IMR-90 (cell line): ENCODE results near the gene UGT1A3. TPM values are rescaled to one million over a fixed set of nuclear protein-coding genes. Genes with fewer than 3 reads are reported as not detected.

Experiments
- ATAC-seq: fragments of 200-7000 bp; cut with Tn5 transposase; 2 replicates; pipeline ENCODE4 v1.9.1; 2020; ENCODE audit warnings: low read depth, mild to moderate bottlenecking, moderate library complexity
- BruUV-seq: library from RNA; stranded (reverse); fragments of 400-500 nt; replicated peaks from 2 replicates; lab custom pipeline; 2021; lab: Mats Ljungman, UMichigan
- CTCF ChIA-PET: fragments of 300-600 bp; formaldehyde crosslinking; extraction: SDS; loops from one replicate; lab custom pipeline; 2021; ENCODE audit warnings: antibody characterized with exemption; lab: Yijun Ruan, JAX
- POLR2A ChIA-PET: fragments of 300-600 bp; sonication (Branson Sonifier 250); formaldehyde crosslinking; loops from one replicate; lab custom pipeline; 2022; ENCODE audit warnings: antibody characterized with exemption; ENCODE audit not compliant: unreplicated experiment; lab: Charles Lee
- DNase-seq: peaks from one replicate; pipeline ENCODE4 v3.0.0; 2013
- H2AFZ ChIP-seq: replicated peaks from 2 replicates; pipeline ENCODE3; 2013; ENCODE audit warnings: low read length, mild to moderate bottlenecking; ENCODE audit not compliant: poor library complexity
- H2AK5ac ChIP-seq: 2 replicates; pipeline ENCODE4 v1.6.1; 2013; ENCODE audit warnings: low read depth, low read length, inconsistent platforms
- H2AK9ac ChIP-seq: replicated peaks from 2 replicates; pipeline ENCODE3; 2013; ENCODE audit warnings: mild to moderate bottlenecking, low read depth, low read length, moderate library complexity; ENCODE audit not compliant: poor library complexity
- H2BK120ac ChIP-seq: 2 replicates; pipeline ENCODE4 v1.6.1; 2013; ENCODE audit warnings: low read depth, low read length, inconsistent platforms
- H2BK15ac ChIP-seq: 3 replicates; pipeline ENCODE4 v1.6.1; 2013; ENCODE audit warnings: low read depth, low read length, inconsistent platforms
- H2BK20ac ChIP-seq: 2 replicates; pipeline ENCODE4 v1.6.1; 2013; ENCODE audit warnings: low read depth, mild to moderate bottlenecking, inconsistent platforms, low read length, moderate library complexity
- H2BK5ac ChIP-seq: 2 replicates; pipeline ENCODE4 v1.6.1; 2013; ENCODE audit warnings: mild to moderate bottlenecking, low read depth, low read length, inconsistent platforms; ENCODE audit not compliant: poor library complexity, severe bottlenecking
- H3K14ac ChIP-seq: replicated peaks from 2 replicates; pipeline ENCODE4 v1.6.1; 2013; ENCODE audit warnings: low read depth, low read length, inconsistent platforms
- H3K18ac ChIP-seq: 2 replicates; pipeline ENCODE4 v1.6.1; 2013; ENCODE audit warnings: low read depth, low read length, control low read depth
- H3K23ac ChIP-seq: 2 replicates; pipeline ENCODE4 v1.6.1; 2013; ENCODE audit warnings: low read depth, low read length, inconsistent platforms
- H3K27ac ChIP-seq: 2 replicates; pipeline ENCODE4 v1.5.1; 2013; ENCODE audit warnings: mild to moderate bottlenecking, control low read depth, low read length; ENCODE audit not compliant: insufficient read depth
- H3K27me3 ChIP-seq: 2 replicates; pipeline ENCODE4 v1.6.1; 2013; ENCODE audit warnings: low read length; ENCODE audit not compliant: control insufficient read depth, insufficient read depth
- H3K36me3 ChIP-seq: 2 replicates; pipeline ENCODE4 v1.6.1; 2013; ENCODE audit warnings: low read length, mixed read lengths; ENCODE audit not compliant: control insufficient read depth, insufficient read depth
- H3K4ac ChIP-seq: 2 replicates; pipeline ENCODE4 v1.6.1; 2013; ENCODE audit warnings: low read depth, low read length, inconsistent platforms
- H3K4me1 ChIP-seq: 2 replicates; pipeline ENCODE4 v1.6.1; 2013; ENCODE audit warnings: low read length, mixed read lengths; ENCODE audit not compliant: control insufficient read depth, insufficient read depth
- H3K4me2 ChIP-seq: 2 replicates; pipeline ENCODE4 v1.6.1; 2013; ENCODE audit warnings: low read depth, mild to moderate bottlenecking, control low read depth, low read length, moderate library complexity
- H3K4me3 ChIP-seq: 2 replicates; pipeline ENCODE4 v1.5.1; 2013; ENCODE audit warnings: low read depth, mild to moderate bottlenecking, control low read depth, low read length, moderate library complexity; ENCODE audit not compliant: insufficient read depth
- H3K56ac ChIP-seq: 2 replicates; pipeline ENCODE4 v1.6.1; 2013; ENCODE audit warnings: low read length, inconsistent platforms; ENCODE audit not compliant: insufficient read depth; ENCODE audit errors: extremely low read depth
- H3K79me1 ChIP-seq, 2 experiments: 2 replicates each; pipeline ENCODE4 v1.6.1; 2013; ENCODE audit warnings: low read length in 2 of 2, inconsistent platforms in 1 of 2, low read depth in 1 of 2
- H3K9ac ChIP-seq: 2 replicates; pipeline ENCODE4 v1.6.1; 2013; ENCODE audit warnings: low read depth, low read length, control low read depth
- H3K9me1 ChIP-seq: 2 replicates; pipeline ENCODE4 v1.6.1; 2013; ENCODE audit warnings: low read length, inconsistent platforms; ENCODE audit not compliant: insufficient read depth
- H3K9me3 ChIP-seq: 2 replicates; pipeline ENCODE4 v1.6.1; 2013; ENCODE audit warnings: low read length; ENCODE audit not compliant: control insufficient read depth, insufficient read depth
- H4K20me1 ChIP-seq: 2 replicates; pipeline ENCODE4 v1.6.1; 2013; ENCODE audit warnings: low read length, inconsistent platforms; ENCODE audit not compliant: insufficient read depth
- H4K5ac ChIP-seq: 2 replicates; pipeline ENCODE4 v1.6.1; 2013; ENCODE audit warnings: mild to moderate bottlenecking, low read depth, low read length, control low read depth
- H4K8ac ChIP-seq, 2 experiments: 2 replicates each; pipeline ENCODE4 v1.6.1; 2013; ENCODE audit warnings: low read depth in 2 of 2, low read length in 2 of 2, control low read depth in 1 of 2, inconsistent platforms in 1 of 2
- H4K91ac ChIP-seq: 2 replicates; pipeline ENCODE4 v1.6.1; 2013; ENCODE audit warnings: low read depth, low read length, inconsistent platforms; ENCODE audit not compliant: insufficient read depth
- CHD1 ChIP-seq: IDR thresholded peaks from 2 replicates; pipeline ENCODE4 v1.6.1; 2012; ENCODE audit warnings: low read depth, low read length, improper control_type of control experiment
- ELK1 ChIP-seq: fragments of 150-350 bp; IDR thresholded peaks from 2 replicates; pipeline ENCODE4 v1.6.1; 2016; ENCODE audit warnings: low read depth, mild to moderate bottlenecking, low read length, moderate library complexity, borderline replicate concordance
- MAFK ChIP-seq: IDR thresholded peaks from 2 replicates; pipeline ENCODE4 v1.6.1; 2012; ENCODE audit warnings: low read depth, low read length, improper control_type of control experiment
- MXI1 ChIP-seq: IDR thresholded peaks from 2 replicates; pipeline ENCODE4 v1.6.1; 2012; ENCODE audit warnings: low read depth, mild to moderate bottlenecking, low read length, moderate library complexity, borderline replicate concordance
- NFE2L2 ChIP-seq: fragments of 150-350 bp; IDR thresholded peaks from 2 replicates; pipeline ENCODE4 v1.6.1; 2016; ENCODE audit warnings: low read depth, mild to moderate bottlenecking, low read length
- POLR2A ChIP-seq: IDR thresholded peaks from 2 replicates; pipeline ENCODE4 v1.6.1; 2012; ENCODE audit warnings: mild to moderate bottlenecking, low read depth, low read length
- RFX5 ChIP-seq: IDR thresholded peaks from 2 replicates; pipeline ENCODE4 v1.8.0; 2012; ENCODE audit warnings: low read depth, mild to moderate bottlenecking, low read length, moderate library complexity
- USF2 ChIP-seq: fragments of 150-350 bp; IDR thresholded peaks from 2 replicates; pipeline ENCODE4 v1.6.1; 2017; ENCODE audit warnings: mild to moderate bottlenecking, antibody characterized with exemption, low read length, low read depth
- WGBS, 2 experiments: methylation state at CpG; one replicate each; pipeline versions ENCODE4 v1.1.5 to v1.1.7; 2013; ENCODE audit warnings: missing lambda C conversion rate in 2 of 2; ENCODE audit not compliant: insufficient read length in 1 of 2; ENCODE audit errors: extremely low coverage in 2 of 2; 5-methylcytosine and 5-hydroxymethylcytosine counted together
- dilution Hi-C: fragments of 300-500 bp; cut with HindIII; formaldehyde crosslinking; loops from one replicate; pipeline ENCODE4 v1.14.3; 2018; ENCODE audit warnings: low sequenced_read_pairs; ENCODE audit not compliant: unreplicated experiment
- in situ Hi-C: fragments of 300-500 bp; cut with MboI; formaldehyde crosslinking; loops from 3 replicates; pipeline ENCODE4 v1.14.3; 2019; ENCODE audit warnings: low sequenced_read_pairs, inconsistent platforms, mixed read lengths
- intact Hi-C: fragments of 100-400 bp; cut with micrococcal nuclease; formaldehyde crosslinking; loops from 2 replicates; pipeline ENCODE4 v1.10.0; 2022
- polyA plus RNA-seq, 3 experiments: library from polyadenylated mRNA; depleted of rRNA; stranded (reverse); fragments of >200 nt; gene quantifications; 2 replicates each; pipeline ENCODE4 v1.2.3, GENCODE V29; 2012; ENCODE audit warnings: low replicate concordance in 1 of 3
- total RNA-seq: library from RNA; depleted of rRNA; stranded (reverse); fragments of >200 nt; gene quantifications from 2 replicates; pipeline ENCODE4 v1.2.3, GENCODE V29; 2012

The UGT1A3 gene
- total and polyA plus RNA-seq, 2 of the 4 experiments (the other 2 are of a cell fraction), result not detected

GRCh38 chr2:233796254-233796653 is 67.4 kb downstream of the UGT1A3 start:
- Histone ChIP-seq H3K4ac (no peak overlapping the region), H3K56ac (no peak overlapping the region), H2AK5ac (no peak overlapping the region), H3K36me3 (no peaks in the 10 kb centered on the region), H2BK15ac (no peak overlapping the region), H3K4me3 (no peak overlapping the region), H2BK5ac (no peak overlapping the region), H3K9ac (no peak overlapping the region), H2AFZ (no peak overlapping the region), H2BK20ac (no peak overlapping the region), H4K91ac (no peak overlapping the region), H3K4me2 (no peak overlapping the region), H3K18ac (no peak overlapping the region), H3K9me1 (no peaks in the 10 kb centered on the region), H3K27ac (no peak overlapping the region), H4K5ac (no peak overlapping the region), H2AK9ac (no peak overlapping the region), H3K4me1 (no peaks in the 10 kb centered on the region), H3K14ac (no peak overlapping the region), H3K27me3 (peaks cover 6% of the 10 kb centered on the region), H3K9me3 (no peaks in the 10 kb centered on the region; the same call in 1 of the 2 replicates), H3K23ac (no peak overlapping the region), H3K79me1 (no peaks in the 10 kb centered on the region), H4K8ac (no peak overlapping the region), H2BK120ac (no peak overlapping the region), H4K20me1 (no peaks in the 10 kb centered on the region)
- in situ Hi-C loops (no loop called here), intact Hi-C loops (no loop called here), dilution Hi-C loops (no loop called here)
- POLR2A ChIA-PET, result no interaction called here
- DNase-seq (no peak), ATAC-seq (no peak)
- 50% methylated on average over 2 of the region's 9 CpGs; no CpG with 5 or more reads in 1 of the 2 experiments for WGBS, 2 experiments
- no TSS peak for BruUV-seq
- TF ChIP-seq NFE2L2 (no peak), RFX5 (no peak), CHD1 (no peak), ELK1 (no peak), MAFK (no peak), POLR2A (no peak), USF2 (no peak), MXI1 (no peak)
- CTCF ChIA-PET, result no interaction called here
